ENCODE data around the gene TTYH3. TPM values are rescaled to one million over a fixed set of nuclear protein-coding genes. Genes with fewer than 3 reads are reported as not detected.
"Not testable (repeated sequence)": the region's sequence is repeated elsewhere in the genome, so short reads cannot be mapped to it uniquely, and the experiment has no call there.

Gene TTYH3
- total RNA-seq, 1 donor from 2014 or later, result 81.3 TPM

GRCh38 chr7:2602406-2603043 is 29.3 kb upstream of the TTYH3 start:
- DNase-seq (ENCODE audit: low spot score), result no peak

- no peak for DNase-seq (ENCODE audit: low spot score)
Observed at GRCh38 chr7:2603044-2603965, 28.5 kb upstream of the TTYH3 start.

GRCh38 chr7:2604608-2605174 is 27.1 kb upstream of the TTYH3 start:
- no peak for DNase-seq (ENCODE audit: low spot score)

GRCh38 chr7:2605608-2606538 is 25.9 kb upstream of the TTYH3 start:
- DNase-seq (ENCODE audit: low spot score), result no peak

DNA sequence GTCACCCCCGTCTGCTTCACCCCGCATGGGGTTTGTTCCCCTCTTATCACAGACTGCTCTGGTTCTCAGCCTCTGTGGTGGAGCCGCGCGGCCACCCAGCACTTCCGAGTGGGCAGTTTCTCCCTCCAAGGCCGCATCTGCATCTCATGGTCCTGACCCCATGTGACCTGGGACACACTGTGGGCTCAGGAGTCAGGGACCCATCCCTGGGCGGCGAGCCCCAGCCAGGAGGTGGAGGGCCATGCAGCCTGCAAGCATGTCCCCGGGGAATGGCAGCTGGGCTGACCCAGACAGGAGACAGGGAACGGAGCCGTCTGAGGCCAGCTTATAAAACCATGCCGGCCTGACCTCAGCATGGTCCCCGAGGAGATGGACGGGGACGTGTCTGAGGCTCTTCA is 25.2 kb upstream of the TTYH3 start:
- no peak for DNase-seq (ENCODE audit: low spot score)

- DNase-seq (ENCODE audit: low spot score), result peak; percentile 42
Observed at GRCh38 chr7:2607122-2607922, 24.5 kb upstream of the TTYH3 start.

DNA sequence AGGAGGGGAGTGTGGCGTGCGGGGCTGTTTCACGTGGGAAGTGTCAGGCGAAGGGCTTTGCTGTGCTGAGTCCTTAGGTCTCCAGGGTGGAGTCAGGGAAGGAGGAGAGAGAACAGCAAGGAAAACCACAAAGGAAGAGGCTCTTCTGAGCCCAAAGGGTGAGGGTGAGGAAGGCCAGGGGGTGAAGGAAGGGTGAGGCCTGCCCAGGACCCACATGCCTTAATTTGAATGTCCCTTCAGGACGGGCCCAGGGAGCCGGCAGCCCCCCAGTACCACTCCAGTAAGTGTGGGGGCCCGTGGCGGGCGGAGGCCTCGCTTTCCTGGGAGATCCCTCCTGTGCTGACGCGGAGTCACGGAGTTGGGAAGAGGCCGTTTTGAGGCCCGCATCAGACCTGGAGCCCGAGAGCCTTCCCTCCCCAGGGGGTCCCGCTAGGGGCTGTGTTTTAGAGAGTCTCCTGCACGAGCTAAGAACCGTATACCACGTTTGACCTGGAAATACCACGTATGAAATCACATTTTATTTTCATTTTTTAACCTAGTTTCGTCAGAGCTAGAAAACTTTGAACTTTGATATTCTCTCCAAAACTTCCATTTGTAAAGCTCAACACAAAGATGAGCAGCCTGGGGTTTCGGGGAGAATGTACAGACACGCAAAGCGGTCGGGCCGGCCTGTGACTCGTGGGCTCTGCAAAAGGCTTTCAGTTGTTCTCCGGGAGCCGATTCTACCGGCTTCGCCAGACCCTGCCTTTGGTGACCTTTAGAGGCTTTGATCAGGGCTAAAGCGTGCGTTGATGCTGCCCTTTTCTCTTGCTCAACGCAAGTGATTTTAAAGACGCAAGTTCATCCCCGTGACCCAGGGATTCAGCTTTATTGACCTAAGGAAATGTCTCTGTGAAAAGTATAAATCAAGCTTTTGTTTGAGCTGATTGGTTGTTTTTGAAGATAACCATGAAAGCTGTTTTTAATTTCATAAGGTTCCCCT is 23.6 kb upstream of the TTYH3 start:
- no peak for DNase-seq (ENCODE audit: low spot score)

DNA sequence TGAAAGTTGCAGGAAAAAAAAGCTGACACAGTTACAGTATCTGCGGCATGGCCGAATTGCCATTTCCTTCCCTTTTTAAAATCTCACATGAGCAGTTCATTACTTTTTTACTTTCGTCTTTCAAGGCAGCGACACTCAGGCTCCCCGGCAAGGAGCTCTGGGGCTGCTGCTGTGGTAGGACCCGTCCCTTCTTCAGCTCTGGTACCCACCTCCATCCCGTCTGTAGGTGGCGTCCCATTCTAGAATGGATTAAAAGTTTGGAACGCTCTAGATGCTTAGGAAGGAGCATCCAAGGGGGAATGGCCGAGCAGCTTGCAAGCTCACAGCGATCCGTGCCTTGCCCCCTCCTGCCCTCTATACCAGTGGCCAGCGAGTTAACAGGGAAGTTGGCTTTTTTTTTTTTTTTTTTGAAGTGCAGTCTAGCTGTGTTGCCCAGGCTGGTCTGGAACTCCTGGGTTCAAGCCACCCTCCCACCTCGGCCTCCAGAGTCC is 22.8 kb upstream of the TTYH3 start:
- no peak for DNase-seq (ENCODE audit: low spot score)

GRCh38 chr7:2609646-2610045 is 22.1 kb upstream of the TTYH3 start:
- DNase-seq (ENCODE audit: low spot score), result not testable (repeated sequence)

DNA sequence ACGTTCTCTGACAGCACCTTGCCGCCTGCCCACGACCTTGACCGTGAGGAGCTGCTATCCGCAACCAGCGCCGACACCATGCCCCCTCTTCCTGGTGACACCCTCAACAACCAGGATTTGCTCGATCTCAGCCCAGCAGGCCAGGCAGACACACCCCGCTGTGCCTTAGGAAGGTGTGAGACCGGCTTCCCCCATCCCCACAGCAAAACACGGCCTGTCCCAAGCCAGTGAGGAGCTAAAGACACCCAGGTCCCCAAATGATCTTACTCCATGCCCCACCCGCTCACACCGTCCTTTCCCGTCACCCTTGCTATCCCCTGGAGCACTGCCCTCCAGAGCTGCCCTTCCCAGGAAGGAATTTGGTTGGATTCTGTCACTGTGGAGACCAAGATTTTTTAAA is 21.3 kb upstream of the TTYH3 start:
- DNase-seq (ENCODE audit: low spot score), result no peak

GRCh38 chr7:2610898-2611297 is 20.9 kb upstream of the TTYH3 start:
- no peak for DNase-seq (ENCODE audit: low spot score)

DNA sequence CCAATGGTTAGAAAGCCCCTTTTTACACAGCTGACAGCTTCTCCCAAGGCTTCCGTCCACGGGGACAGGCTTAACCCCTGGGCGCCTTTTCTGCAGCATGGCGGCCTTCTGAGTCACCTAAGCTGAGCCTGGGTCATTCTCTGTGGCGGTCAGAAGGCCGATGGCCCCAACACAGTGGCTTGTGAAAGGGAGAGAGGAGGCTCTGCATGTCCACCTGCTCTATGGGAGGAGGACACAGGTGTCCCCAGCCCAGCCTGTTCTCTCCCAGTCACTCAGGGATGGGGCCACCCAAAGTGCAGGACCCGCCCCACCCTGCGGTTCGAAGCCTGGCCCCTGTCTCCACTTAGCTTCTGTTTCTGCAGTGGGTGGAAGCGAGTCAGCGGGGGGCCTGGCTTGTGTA is 20.4 kb upstream of the TTYH3 start:
- no peak for DNase-seq (ENCODE audit: low spot score)

- no peak for DNase-seq (ENCODE audit: low spot score)
Observed at GRCh38 chr7:2611922-2612321, 19.9 kb upstream of the TTYH3 start.

DNA sequence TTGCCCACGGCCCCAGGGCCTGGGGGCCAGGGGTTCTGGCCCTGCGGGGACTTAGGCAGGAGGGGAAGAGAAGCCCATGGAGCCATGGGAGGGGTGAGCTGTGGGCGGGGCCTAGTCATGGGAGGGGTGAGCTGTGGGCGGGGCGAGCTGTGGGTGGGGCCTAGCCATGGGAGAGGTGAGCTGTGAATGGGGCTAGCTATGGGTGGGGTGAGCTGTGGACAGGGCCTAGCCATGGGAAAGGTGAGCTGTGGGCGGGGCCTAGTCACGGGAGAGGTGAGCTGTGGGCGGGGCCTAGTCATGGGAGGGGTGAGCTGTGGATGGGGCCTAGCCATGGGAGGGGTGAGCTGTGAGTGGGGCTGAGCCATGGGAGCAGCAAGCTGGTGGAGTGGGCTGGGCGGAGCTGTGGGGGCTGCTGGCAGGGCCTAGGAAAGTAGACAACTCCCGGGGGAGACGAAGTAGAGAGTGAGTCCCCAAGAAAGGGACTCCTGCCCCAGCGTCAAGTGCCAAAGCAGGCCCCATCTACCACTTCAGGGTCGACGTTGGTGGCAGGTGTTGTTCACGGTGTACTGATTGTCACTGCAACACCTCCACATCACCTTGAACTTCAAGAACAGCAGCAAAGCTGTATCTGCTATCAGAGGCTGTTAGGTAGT is 19.2 kb upstream of the TTYH3 start:
- no peak for DNase-seq (ENCODE audit: low spot score)

- DNase-seq (ENCODE audit: low spot score), result no peak
Observed at GRCh38 chr7:2613098-2613930, 18.5 kb upstream of the TTYH3 start.

DNA sequence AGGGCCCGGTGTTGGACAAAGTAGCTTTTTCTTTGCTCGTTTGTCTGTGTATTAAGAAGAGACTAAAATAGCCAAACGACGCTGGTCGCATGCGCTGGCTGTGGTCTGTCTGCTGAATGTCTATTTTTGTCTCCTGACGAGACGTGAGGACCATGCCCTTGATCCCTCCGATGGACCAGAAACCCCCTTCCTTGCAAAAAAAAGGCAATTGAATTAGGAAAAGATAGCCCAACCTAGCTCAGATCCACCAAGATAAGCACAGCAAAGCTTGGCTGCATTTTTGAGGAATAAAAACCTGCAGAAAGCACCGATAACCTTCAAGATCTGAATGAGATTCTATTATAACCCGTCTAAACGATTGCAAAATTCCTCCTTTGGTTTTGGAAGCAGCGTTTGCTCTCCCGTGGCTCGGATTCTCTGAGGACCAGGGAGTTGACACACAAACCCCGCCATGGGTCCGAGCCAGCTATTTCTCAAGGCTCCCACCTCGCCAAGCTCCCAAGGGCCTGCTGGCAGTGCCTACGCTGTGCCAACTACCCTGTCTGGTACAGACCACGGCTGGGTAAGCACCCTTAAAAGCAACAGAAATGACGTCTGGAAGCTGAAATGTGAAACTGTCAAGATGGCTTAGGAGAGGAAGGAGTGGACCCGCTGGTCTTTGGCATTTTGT is 17.7 kb upstream of the TTYH3 start:
- DNase-seq (ENCODE audit: low spot score), result peak; percentile 37

DNA sequence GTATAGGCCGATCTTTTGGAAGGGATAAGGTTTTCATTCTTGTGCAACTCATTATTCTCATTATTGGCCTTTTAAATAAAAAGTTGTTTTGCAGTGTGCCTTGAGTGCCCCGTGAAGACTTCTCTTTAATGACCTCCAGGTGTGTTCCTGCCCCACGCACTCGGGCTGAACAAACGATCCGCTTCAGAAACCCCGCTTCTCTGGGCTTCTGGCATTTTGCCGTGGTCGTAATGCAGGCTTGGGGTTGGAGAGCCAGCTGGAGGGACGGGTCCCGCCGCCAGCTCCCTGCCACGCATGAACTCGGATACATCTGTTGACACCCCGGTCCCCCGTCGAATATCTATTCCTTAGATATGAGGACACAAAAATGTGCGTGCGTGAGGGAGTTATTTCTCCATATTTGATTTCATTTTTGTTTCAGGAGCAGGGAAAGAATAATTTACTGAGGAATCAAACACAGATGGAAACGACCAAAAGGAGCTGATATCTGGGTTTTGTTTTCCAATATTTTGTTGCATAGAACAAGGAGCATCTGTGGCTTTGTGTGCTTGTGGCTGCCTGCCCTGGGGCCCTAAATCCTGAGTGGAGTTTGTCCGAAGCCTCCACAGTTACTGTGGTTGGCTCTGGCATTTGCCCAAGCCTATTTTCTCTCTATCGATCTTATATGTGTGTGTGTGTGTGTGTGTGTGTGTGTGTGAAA is 17.0 kb upstream of the TTYH3 start:
- no peak for DNase-seq (ENCODE audit: low spot score)
